HepG2 (cell line): ENCODE measurements around the gene FBXW10B.
"Not testable (repeated sequence)": the region's sequence is repeated elsewhere in the genome, so short reads cannot be mapped to it uniquely, and the experiment has no call there.

Experiments used
- RAD21 ChIP-seq: fragments of 450-650 bp; formaldehyde crosslinking; IDR thresholded peaks from 2 replicates; pipeline ENCODE4 v1.5.0; 2020; ENCODE audit warnings: mild to moderate bottlenecking
- RELA ChIP-seq: sonication (generic); formaldehyde crosslinking; IDR thresholded peaks from 2 replicates; pipeline ENCODE4 v1.4.0; 2020; ENCODE audit warnings: missing genetic modification reagents
- SIN3A ChIP-seq: IDR thresholded peaks from 2 replicates; pipeline ENCODE4 v1.6.1; 2011; ENCODE audit warnings: low read depth, mild to moderate bottlenecking, control low read depth, low read length, borderline replicate concordance
- SMAD3 ChIP-seq: sonication (generic); formaldehyde crosslinking; IDR thresholded peaks from 2 replicates; pipeline ENCODE4 v1.4.0; 2020; ENCODE audit warnings: missing genetic modification reagents
- SP5 ChIP-seq: IDR thresholded peaks from 2 replicates; pipeline ENCODE4 v1.6.1; 2016; ENCODE audit warnings: low read depth, borderline replicate concordance
- ZNF264 ChIP-seq: sonication (generic); formaldehyde crosslinking; IDR thresholded peaks from 2 replicates; pipeline ENCODE4 v1.4.0; 2020; ENCODE audit warnings: missing genetic modification reagents
- TF ChIP-seq, protein P1 (sequence below): sonication (generic); formaldehyde crosslinking; IDR thresholded peaks from 2 replicates; pipeline ENCODE4 v1.8.0; 2022; ENCODE audit warnings: missing genetic modification reagents, mild to moderate bottlenecking, moderate library complexity, borderline replicate concordance
- TF ChIP-seq, protein P2 (sequence below): sonication (generic); formaldehyde crosslinking; IDR thresholded peaks from 2 replicates; pipeline ENCODE4 v1.5.1; 2020; ENCODE audit warnings: mild to moderate bottlenecking, missing genetic modification reagents, borderline replicate concordance
- TF ChIP-seq, protein P3 (sequence below): sonication (generic); formaldehyde crosslinking; IDR thresholded peaks from 2 replicates; pipeline ENCODE4 v1.5.0; 2020; ENCODE audit warnings: mild to moderate bottlenecking, missing genetic modification reagents
- TF ChIP-seq, protein P4 (sequence below): sonication (generic); formaldehyde crosslinking; IDR thresholded peaks from 2 replicates; pipeline ENCODE4 v1.4.0; 2020; ENCODE audit warnings: missing genetic modification reagents

DNA sequence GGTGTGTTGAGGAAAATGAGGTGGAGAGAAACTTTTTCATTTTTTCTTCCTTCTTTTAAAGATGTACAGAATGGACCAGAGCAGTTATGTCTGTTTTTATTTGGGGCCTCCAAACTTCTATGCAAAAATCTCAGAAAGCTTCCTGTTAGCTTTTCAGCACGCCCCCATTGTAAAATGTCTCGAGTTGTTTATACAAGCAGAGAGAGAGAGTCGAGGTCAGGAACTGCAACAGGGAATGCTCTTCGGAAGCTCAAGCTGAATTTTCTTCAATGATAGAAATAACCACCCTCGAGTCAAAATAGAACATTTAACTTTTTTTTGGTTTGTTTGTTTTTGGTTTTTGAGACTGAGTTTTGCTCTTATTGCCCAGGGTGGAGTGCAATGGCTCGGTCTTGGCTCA is 3.7 kb downstream of the FBXW10B start:
- TF ChIP-seq RELA (CRISPR knock-in tag); RAD21; SP5; SMAD3 (CRISPR knock-in tag); SIN3A; ZNF264: not testable (repeated sequence)
- TF ChIP-seq, protein P1, sequence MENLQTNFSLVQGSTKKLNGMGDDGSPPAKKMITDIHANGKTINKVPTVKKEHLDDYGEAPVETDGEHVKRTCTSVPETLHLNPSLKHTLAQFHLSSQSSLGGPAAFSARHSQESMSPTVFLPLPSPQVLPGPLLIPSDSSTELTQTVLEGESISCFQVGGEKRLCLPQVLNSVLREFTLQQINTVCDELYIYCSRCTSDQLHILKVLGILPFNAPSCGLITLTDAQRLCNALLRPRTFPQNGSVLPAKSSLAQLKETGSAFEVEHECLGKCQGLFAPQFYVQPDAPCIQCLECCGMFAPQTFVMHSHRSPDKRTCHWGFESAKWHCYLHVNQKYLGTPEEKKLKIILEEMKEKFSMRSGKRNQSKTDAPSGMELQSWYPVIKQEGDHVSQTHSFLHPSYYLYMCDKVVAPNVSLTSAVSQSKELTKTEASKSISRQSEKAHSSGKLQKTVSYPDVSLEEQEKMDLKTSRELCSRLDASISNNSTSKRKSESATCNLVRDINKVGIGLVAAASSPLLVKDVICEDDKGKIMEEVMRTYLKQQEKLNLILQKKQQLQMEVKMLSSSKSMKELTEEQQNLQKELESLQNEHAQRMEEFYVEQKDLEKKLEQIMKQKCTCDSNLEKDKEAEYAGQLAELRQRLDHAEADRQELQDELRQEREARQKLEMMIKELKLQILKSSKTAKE = not testable (repeated sequence)
- TF ChIP-seq, protein P2, sequence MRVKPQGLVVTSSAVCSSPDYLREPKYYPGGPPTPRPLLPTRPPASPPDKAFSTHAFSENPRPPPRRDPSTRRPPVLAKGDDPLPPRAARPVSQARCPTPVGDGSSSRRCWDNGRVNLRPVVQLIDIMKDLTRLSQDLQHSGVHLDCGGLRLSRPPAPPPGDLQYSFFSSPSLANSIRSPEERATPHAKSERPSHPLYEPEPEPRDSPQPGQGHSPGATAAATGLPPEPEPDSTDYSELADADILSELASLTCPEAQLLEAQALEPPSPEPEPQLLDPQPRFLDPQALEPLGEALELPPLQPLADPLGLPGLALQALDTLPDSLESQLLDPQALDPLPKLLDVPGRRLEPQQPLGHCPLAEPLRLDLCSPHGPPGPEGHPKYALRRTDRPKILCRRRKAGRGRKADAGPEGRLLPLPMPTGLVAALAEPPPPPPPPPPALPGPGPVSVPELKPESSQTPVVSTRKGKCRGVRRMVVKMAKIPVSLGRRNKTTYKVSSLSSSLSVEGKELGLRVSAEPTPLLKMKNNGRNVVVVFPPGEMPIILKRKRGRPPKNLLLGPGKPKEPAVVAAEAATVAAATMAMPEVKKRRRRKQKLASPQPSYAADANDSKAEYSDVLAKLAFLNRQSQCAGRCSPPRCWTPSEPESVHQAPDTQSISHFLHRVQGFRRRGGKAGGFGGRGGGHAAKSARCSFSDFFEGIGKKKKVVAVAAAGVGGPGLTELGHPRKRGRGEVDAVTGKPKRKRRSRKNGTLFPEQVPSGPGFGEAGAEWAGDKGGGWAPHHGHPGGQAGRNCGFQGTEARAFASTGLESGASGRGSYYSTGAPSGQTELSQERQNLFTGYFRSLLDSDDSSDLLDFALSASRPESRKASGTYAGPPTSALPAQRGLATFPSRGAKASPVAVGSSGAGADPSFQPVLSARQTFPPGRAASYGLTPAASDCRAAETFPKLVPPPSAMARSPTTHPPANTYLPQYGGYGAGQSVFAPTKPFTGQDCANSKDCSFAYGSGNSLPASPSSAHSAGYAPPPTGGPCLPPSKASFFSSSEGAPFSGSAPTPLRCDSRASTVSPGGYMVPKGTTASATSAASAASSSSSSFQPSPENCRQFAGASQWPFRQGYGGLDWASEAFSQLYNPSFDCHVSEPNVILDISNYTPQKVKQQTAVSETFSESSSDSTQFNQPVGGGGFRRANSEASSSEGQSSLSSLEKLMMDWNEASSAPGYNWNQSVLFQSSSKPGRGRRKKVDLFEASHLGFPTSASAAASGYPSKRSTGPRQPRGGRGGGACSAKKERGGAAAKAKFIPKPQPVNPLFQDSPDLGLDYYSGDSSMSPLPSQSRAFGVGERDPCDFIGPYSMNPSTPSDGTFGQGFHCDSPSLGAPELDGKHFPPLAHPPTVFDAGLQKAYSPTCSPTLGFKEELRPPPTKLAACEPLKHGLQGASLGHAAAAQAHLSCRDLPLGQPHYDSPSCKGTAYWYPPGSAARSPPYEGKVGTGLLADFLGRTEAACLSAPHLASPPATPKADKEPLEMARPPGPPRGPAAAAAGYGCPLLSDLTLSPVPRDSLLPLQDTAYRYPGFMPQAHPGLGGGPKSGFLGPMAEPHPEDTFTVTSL (CRISPR knock-in tag) = not testable (repeated sequence)
- TF ChIP-seq, protein P3, sequence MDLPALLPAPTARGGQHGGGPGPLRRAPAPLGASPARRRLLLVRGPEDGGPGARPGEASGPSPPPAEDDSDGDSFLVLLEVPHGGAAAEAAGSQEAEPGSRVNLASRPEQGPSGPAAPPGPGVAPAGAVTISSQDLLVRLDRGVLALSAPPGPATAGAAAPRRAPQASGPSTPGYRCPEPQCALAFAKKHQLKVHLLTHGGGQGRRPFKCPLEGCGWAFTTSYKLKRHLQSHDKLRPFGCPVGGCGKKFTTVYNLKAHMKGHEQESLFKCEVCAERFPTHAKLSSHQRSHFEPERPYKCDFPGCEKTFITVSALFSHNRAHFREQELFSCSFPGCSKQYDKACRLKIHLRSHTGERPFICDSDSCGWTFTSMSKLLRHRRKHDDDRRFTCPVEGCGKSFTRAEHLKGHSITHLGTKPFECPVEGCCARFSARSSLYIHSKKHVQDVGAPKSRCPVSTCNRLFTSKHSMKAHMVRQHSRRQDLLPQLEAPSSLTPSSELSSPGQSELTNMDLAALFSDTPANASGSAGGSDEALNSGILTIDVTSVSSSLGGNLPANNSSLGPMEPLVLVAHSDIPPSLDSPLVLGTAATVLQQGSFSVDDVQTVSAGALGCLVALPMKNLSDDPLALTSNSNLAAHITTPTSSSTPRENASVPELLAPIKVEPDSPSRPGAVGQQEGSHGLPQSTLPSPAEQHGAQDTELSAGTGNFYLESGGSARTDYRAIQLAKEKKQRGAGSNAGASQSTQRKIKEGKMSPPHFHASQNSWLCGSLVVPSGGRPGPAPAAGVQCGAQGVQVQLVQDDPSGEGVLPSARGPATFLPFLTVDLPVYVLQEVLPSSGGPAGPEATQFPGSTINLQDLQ (CRISPR knock-in tag) = not testable (repeated sequence)
- TF ChIP-seq, protein P4, sequence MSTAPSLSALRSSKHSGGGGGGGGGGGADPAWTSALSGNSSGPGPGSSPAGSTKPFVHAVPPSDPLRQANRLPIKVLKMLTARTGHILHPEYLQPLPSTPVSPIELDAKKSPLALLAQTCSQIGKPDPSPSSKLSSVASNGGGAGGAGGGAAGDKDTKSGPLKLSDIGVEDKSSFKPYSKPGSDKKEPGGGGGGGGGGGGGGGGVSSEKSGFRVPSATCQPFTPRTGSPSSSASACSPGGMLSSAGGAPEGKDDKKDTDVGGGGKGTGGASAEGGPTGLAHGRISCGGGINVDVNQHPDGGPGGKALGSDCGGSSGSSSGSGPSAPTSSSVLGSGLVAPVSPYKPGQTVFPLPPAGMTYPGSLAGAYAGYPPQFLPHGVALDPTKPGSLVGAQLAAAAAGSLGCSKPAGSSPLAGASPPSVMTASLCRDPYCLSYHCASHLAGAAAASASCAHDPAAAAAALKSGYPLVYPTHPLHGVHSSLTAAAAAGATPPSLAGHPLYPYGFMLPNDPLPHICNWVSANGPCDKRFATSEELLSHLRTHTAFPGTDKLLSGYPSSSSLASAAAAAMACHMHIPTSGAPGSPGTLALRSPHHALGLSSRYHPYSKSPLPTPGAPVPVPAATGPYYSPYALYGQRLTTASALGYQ (CRISPR knock-in tag) = not testable (repeated sequence)
